Activated CD8-positive, alpha-beta memory T cell treated with anti-CD3 and anti-CD28 coated beads, Interleukin-2, amount 10 ng/mL, durations not matched to agents 7 days and 5 days (primary cell): ENCODE results near the gene SLC16A10. TPM values are rescaled to one million over a fixed set of nuclear protein-coding genes. Genes with fewer than 3 reads are reported as not detected.
"Not testable (repeated sequence)": the region's sequence is repeated elsewhere in the genome, so short reads cannot be mapped to it uniquely, and the experiment has no call there.

Experiments
- ATAC-seq: fragments of 150-1000 bp; cut with Tn5 transposase; one replicate; pipeline ENCODE4 v1.10.0; 2021; ENCODE audit warnings: moderate library complexity
- CTCF ChIA-PET: fragments of 350-600 bp; sonication (Branson Sonifier 250); formaldehyde crosslinking; loops from one replicate; lab custom pipeline; 2021; ENCODE audit warnings: antibody characterized with exemption; lab: Charles Lee
- DNase-seq: peaks from one replicate; pipeline ENCODE4 v3.0.0-alpha.2; 2020
- H3K27ac Mint-ChIP-seq: one replicate; pipeline ENCODE4 v1.8.0; 2021; ENCODE audit warnings: mild to moderate bottlenecking, mixed read lengths
- H3K27me3 Mint-ChIP-seq: one replicate; pipeline ENCODE4 v1.8.0; 2021; ENCODE audit warnings: mixed read lengths
- H3K36me3 Mint-ChIP-seq: one replicate; pipeline ENCODE4 v1.8.0; 2021; ENCODE audit warnings: mild to moderate bottlenecking, mixed read lengths
- H3K4me1 Mint-ChIP-seq: one replicate; pipeline ENCODE4 v1.8.0; 2021; ENCODE audit warnings: mixed read lengths
- H3K4me3 Mint-ChIP-seq: one replicate; pipeline ENCODE4 v1.8.0; 2021; ENCODE audit warnings: mild to moderate bottlenecking, moderate library complexity, mixed read lengths
- H3K9me3 Mint-ChIP-seq: one replicate; pipeline ENCODE4 v1.8.0; 2022; ENCODE audit warnings: low read depth, mixed read lengths
- total RNA-seq, 2 experiments: library from RNA; stranded (reverse); gene quantifications; one replicate each; pipeline ENCODE4 v1.2.3, GENCODE V29; 2021

The SLC16A10 gene
- total RNA-seq, 2 experiments from 2014 or later, result 2.4 to 4.8 TPM

DNA sequence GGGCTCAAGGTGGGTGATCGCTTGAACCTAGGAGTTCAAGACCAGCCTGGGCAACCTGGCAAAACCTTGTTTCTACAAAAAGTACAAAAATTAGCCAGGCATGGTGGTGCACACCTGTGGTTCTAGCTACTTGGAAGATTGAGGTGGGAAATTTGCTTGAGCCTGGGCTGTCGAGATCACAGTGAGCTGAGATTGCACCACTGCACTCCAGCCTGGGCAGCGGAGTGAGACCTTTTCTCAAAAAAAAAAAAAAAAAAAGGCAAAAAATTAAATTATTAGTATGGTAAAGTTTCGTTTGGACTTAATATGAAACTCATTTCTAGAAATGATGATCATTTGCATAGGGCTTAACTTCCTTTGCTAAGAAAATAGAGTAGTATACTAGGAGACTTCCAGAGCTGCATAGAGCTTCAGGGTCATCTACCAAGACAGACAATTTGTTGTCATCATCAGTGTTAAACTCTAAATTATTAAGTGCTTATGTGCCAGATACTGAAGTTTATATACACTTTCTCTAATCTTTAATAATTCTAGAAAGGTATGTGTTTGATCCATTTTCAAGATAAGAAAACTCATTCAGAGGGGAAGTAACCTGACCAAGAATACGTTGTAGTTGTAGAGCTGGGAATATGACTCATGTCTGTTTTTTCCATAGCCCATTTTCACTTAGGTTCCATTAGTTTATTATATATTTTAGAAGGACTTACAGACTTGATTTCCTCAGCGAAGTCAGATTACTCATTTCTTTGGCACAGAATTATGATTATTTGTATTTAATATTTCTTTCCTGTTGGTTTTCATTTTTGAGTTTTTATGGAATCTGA, 84.5 kb downstream of the SLC16A10 start:
- Mint-ChIP-seq H3K9me3 (no peaks in the 10 kb centered on the region), H3K36me3 (peaks cover 2% of the 10 kb centered on the region), H3K27me3 (peaks cover 14% of the 10 kb centered on the region), H3K27ac (no peak overlapping the region), H3K4me1 (peaks cover 13% of the 10 kb centered on the region), H3K4me3 (no peak overlapping the region)
- ATAC-seq (no peak), DNase-seq (no peak)
- CTCF ChIA-PET, result interaction anchor here (0.6 kb wide), 1 partner anchor 306 kb away, joined by 3 read pairs; no protein-coding TSS in a partner anchor

DNA sequence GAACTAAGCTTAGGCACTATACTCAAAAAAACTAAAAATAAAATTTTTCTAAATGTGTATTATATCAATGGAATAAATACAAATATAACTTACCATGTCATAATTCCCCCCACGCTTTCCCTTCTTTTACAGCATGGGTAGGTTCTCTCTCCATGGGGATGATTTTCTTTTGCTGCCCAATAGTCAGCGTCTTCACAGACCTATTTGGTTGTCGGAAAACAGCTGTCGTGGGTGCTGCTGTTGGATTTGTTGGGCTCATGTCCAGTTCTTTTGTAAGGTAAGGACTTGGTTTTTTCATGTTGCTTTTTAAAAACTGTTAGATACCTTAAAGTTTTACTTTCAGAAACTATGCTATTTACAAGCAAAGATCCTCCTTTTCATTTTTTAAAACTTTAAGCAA, 85.3 kb downstream of the SLC16A10 start:
- H3K4me3 Mint-ChIP-seq, result no peak overlapping the region
- no peak for ATAC-seq
- H3K27ac Mint-ChIP-seq, result no peak overlapping the region
- peaks cover 2% of the 10 kb centered on the region for H3K36me3 Mint-ChIP-seq
- no peaks in the 10 kb centered on the region for H3K9me3 Mint-ChIP-seq
- H3K27me3 Mint-ChIP-seq, result peaks cover 19% of the 10 kb centered on the region
- H3K4me1 Mint-ChIP-seq, result peaks cover 13% of the 10 kb centered on the region
- CTCF ChIA-PET, result interaction anchor here (0.6 kb wide), 1 partner anchor 306 kb away, joined by 3 read pairs; no protein-coding TSS in a partner anchor
- no peak for DNase-seq

DNA sequence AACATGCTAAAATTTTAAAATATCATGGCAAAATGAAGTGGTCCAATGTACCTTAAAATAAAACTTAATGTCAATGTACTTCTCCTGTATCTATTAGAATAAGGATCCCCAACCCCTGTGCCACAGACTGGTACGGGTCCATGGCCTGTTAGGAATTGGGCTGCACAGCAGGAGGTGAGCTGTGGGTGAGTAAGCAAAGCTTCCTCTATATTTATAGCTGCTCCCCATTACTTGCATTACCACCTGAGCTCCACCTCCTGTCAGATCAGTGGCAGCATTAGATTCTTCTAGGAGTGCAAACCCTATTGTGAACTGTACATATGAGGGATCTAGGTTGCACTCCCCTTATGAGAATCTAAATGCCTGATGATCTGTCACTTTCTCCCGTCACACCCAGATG, 86.0 kb downstream of the SLC16A10 start:
- DNase-seq (no peak), ATAC-seq (no peak)
- Mint-ChIP-seq H3K36me3 (peaks cover 2% of the 10 kb centered on the region), H3K4me1 (peaks cover 13% of the 10 kb centered on the region), H3K4me3 (no peak overlapping the region), H3K27me3 (peaks cover 23% of the 10 kb centered on the region), H3K9me3 (no peaks in the 10 kb centered on the region), H3K27ac (no peak overlapping the region)
- CTCF ChIA-PET, result no interaction called here

DNA sequence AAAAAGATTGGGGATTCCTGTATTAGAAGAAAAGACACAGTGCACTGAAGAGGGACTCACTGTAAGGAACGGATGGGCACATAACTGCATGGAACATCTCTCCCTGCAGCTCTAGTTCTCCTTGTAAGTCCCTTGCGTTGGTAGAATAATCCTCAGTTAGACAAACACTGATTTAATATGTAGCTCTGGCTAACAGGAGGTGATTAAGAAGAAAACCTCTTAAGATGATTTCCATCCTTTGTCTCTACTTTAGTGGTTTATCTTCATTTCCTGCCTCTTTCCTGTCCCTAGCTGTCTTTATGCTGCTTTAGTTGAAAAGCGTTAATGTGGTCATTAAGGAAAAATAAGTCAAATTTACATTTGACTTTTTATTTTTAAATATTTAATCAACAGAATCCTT, 86.6 kb downstream of the SLC16A10 start:
- H3K36me3 Mint-ChIP-seq, result peaks cover 2% of the 10 kb centered on the region
- DNase-seq, result no peak
- no peak overlapping the region for H3K27ac Mint-ChIP-seq
- no peak for ATAC-seq
- CTCF ChIA-PET, result no interaction called here
- H3K27me3 Mint-ChIP-seq, result peaks cover 23% of the 10 kb centered on the region
- H3K4me1 Mint-ChIP-seq, result peaks cover 13% of the 10 kb centered on the region
- no peak overlapping the region for H3K4me3 Mint-ChIP-seq
- H3K9me3 Mint-ChIP-seq, result no peaks in the 10 kb centered on the region

DNA sequence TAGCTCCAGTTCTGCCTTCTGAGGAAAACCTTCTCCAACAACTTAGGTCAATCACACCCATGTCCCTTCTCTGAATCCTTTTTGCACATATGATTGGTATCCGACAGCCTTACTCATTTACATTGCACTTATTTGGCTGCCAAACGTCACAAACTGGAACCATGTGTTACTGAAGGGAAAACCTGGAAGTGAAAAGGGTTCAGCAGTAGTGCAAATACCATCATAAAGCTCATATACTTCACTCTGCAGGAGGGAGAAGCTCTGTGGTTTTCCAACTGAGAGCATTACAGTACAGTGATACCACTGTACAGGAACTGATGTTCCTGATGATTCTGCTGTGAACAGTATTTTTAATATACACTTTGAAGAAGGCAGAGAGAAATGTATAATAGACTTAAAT, 87.8 kb downstream of the SLC16A10 start:
- H3K4me3 Mint-ChIP-seq, result no peak overlapping the region
- DNase-seq, result no peak
- CTCF ChIA-PET, result no interaction called here
- H3K9me3 Mint-ChIP-seq, result no peaks in the 10 kb centered on the region
- H3K27me3 Mint-ChIP-seq, result peaks cover 19% of the 10 kb centered on the region
- no peak for ATAC-seq
- H3K36me3 Mint-ChIP-seq, result peaks cover 2% of the 10 kb centered on the region
- no peak overlapping the region for H3K27ac Mint-ChIP-seq
- H3K4me1 Mint-ChIP-seq, result peaks cover 13% of the 10 kb centered on the region

DNA sequence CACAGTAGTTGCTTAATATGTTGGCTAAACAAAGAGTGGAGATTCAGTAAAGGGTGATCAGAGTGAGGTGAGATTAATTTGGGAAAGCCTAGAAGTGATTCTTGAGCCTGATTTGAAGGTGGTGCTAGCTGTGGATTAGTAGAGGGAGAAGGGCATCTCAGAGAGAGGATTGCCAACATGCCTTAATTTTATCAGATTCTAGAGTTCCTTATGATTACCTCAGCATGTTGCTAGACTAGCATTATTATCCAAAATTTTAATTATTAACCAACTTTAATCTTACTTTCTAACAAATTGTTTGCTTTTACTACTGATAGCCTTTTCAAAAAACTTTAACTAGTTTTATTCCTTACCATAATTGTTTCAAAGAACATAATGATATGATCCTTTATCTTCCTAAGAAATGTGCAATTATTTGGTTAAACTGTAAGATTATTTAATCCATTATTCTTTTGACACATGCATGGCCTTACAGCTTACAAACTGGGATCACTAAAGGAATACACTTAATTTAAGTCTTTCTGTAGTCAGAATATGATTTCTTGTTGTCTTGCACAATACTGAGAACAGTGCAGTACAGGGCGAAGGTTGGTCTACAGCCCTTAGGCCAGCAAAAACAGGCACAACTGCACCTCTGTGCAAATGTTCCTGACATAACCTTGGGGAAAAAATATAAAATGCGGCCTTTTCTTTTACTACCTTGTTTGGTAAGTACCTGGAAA, 88.9 kb downstream of the SLC16A10 start:
- no peak overlapping the region for H3K27ac Mint-ChIP-seq
- H3K9me3 Mint-ChIP-seq, result no peaks in the 10 kb centered on the region
- H3K27me3 Mint-ChIP-seq, result peaks cover 17% of the 10 kb centered on the region
- DNase-seq (no peak), ATAC-seq (no peak)
- H3K4me3 Mint-ChIP-seq, result no peak overlapping the region
- CTCF ChIA-PET, result no interaction called here
- peaks cover 13% of the 10 kb centered on the region for H3K4me1 Mint-ChIP-seq
- H3K36me3 Mint-ChIP-seq, result no peaks in the 10 kb centered on the region

DNA sequence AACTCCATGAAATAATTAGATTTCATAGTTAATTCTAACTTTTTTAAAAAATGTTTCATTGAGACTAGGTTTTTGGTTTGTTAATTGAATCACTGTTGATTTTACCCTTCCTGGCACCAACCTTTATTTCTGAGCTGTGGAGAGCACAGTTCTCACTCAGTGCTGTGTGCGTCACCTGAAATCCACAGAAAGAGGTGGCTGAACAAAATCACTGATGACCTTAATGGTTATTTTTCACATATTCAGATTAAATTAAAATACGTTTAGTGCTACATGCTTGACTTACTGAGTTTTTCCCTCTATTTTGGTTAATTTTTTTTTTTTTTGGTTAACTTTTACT, 89.4 kb downstream of the SLC16A10 start:
- no peak for ATAC-seq
- H3K27me3 Mint-ChIP-seq, result peaks cover 16% of the 10 kb centered on the region
- DNase-seq, result no peak
- peaks cover 13% of the 10 kb centered on the region for H3K4me1 Mint-ChIP-seq
- H3K36me3 Mint-ChIP-seq, result no peaks in the 10 kb centered on the region
- CTCF ChIA-PET, result no interaction called here
- no peaks in the 10 kb centered on the region for H3K9me3 Mint-ChIP-seq
- no peak overlapping the region for H3K27ac Mint-ChIP-seq
- H3K4me3 Mint-ChIP-seq, result no peak overlapping the region

DNA sequence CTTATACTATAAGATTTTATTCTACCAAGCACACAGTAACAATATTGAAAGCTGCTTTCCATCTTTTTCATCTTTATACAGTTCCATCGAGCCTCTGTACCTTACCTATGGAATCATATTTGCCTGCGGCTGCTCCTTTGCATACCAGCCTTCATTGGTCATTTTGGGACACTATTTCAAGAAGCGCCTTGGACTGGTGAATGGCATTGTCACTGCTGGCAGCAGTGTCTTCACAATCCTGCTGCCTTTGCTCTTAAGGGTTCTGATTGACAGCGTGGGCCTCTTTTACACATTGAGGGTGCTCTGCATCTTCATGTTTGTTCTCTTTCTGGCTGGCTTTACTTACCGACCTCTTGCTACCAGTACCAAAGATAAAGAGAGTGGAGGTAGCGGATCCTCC, 89.8 kb downstream of the SLC16A10 start:
- H3K4me3 Mint-ChIP-seq, result no peak overlapping the region
- H3K36me3 Mint-ChIP-seq, result no peaks in the 10 kb centered on the region
- no peak overlapping the region for H3K27ac Mint-ChIP-seq
- DNase-seq (no peak), ATAC-seq (no peak)
- no peaks in the 10 kb centered on the region for H3K9me3 Mint-ChIP-seq
- H3K27me3 Mint-ChIP-seq, result peaks cover 16% of the 10 kb centered on the region
- CTCF ChIA-PET, result no interaction called here
- peaks cover 11% of the 10 kb centered on the region for H3K4me1 Mint-ChIP-seq

DNA sequence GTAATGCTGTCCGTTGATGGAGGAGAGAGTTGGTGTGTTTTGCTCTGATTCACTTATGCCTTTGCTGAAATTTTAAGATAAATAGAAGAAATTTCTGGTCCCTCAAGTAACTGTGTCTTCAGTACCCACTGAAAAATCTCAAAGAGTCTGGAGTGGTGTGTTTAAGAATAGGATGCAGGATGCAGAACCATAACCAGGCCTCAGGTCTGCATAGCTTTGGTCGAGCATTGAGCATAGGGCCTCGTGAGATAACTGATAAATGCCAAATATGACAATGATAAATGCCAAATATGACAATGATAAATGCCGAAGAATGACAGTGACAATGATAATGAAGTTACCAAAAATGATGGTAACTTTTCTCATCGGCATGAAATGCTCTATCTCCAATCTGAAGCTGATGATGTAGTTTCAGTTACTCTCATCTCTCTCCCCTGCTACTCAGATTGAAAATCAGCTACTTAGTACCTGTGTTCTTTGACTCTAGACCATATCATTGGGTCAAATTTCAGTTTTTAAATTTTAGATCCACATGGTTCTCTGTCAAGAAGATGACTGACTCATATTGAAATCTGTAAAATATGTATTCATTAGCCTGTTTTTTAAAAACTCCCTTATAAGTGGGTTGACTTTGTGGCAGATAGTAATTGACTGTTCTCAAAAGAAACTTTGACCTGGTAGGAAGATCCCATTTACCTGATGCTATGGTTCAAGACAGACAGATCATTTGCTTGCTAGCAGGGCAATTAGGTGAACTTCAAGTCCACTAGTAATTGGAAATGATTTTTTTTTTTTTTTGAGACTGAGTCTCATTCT, 96.6 kb downstream of the SLC16A10 start:
- DNase-seq (no peak), ATAC-seq (peak; percentile 49)
- Mint-ChIP-seq H3K27ac (no peak overlapping the region), H3K36me3 (peaks cover 2% of the 10 kb centered on the region), H3K9me3 (no peaks in the 10 kb centered on the region), H3K4me1 (peaks cover 12% of the 10 kb centered on the region), H3K27me3 (no peaks in the 10 kb centered on the region), H3K4me3 (no peak overlapping the region)
- CTCF ChIA-PET, result interaction anchor here (1.0 kb wide), 1 partner anchor 173 kb away, joined by 3 read pairs; no protein-coding TSS in a partner anchor

DNA sequence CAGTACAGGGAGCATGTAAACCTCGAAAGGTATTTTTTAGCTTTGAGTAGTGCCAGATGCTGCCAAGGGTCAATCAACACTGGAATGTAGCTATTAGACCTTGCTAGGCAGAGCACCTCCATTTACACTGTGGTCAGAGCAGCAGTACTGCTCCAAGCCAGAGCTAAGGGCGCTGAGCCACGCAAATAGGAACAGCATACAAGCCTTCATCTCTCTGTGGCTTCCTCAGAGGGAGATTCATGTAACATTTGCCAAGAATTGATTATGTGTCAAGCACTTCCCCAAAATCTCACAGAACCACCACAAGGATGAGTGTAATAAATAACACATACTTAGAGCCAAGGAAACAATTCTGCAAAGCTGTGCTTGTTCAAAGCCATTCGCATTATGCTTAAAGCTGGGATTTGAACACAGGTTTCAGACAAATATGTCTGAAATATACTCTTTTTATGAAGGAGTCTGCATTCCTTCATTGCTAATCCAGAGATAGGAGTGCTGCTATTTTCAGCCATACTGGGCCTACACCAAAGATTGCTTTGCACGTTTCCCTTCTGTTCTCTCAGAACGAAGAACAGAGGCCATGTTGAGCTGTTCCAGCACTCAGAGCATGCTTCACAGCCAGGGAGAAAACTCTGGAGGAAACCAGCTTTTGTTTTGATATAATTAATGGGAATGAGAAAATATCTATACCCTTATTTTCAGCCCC, 97.7 kb downstream of the SLC16A10 start:
- Mint-ChIP-seq H3K36me3 (peaks cover 2% of the 10 kb centered on the region), H3K4me1 (peaks cover 12% of the 10 kb centered on the region), H3K4me3 (no peak overlapping the region), H3K27me3 (no peaks in the 10 kb centered on the region), H3K27ac (no peak overlapping the region), H3K9me3 (peaks cover 2% of the 10 kb centered on the region)
- ATAC-seq, result no peak
- DNase-seq, result no peak
- CTCF ChIA-PET, result no interaction called here

DNA sequence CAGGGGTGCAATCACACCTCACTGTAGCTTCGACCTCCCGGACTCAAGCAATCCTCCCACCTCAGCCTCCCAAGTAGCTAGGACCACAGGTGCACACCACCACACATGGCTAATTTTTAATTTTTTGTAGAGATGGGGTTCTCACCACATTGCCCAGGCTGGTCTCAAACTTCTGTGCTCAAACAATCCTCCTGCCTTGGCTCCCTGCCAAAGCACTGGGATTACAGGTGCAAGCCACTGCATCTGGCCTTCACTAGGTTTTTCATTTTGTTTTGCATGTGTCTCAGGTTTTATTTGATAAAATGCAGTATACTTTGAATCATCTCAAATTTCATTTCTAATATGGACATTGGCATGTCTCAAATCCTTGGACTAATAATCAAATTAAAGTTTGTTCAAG, 98.7 kb downstream of the SLC16A10 start:
- no peak for ATAC-seq
- no peak overlapping the region for H3K27ac Mint-ChIP-seq

DNA sequence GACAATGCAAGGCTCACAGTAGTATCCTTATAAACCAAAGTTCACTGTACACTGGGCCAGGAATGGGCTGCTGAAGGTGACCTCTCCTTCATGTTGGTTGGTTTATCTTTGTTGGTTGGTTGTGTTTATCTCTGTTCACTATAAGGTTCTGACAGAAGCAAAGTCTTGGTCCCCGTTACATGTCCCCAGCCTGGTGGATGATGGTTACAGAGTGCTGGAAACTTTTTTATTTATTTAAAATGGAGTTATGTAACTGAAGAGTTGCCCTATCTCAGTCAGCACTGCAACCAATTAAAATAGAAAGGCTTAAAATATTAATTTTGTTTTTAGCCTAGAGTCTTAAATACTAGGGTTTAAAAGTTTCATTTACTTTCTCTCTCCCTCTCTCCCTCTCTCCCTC, 100.6 kb downstream of the SLC16A10 start:
- no peak overlapping the region for H3K4me3 Mint-ChIP-seq
- peaks cover 12% of the 10 kb centered on the region for H3K4me1 Mint-ChIP-seq
- peaks cover 2% of the 10 kb centered on the region for H3K9me3 Mint-ChIP-seq
- no peak overlapping the region for H3K27ac Mint-ChIP-seq
- peaks cover 8% of the 10 kb centered on the region for H3K36me3 Mint-ChIP-seq
- ATAC-seq, result no peak
- peaks cover 5% of the 10 kb centered on the region for H3K27me3 Mint-ChIP-seq
- CTCF ChIA-PET, result no interaction called here
- DNase-seq, result no peak

More for the DNA sequence above, 98.7 kb downstream of the SLC16A10 start:
- H3K4me3 Mint-ChIP-seq, result no peak overlapping the region
- H3K4me1 Mint-ChIP-seq, result peaks cover 12% of the 10 kb centered on the region
- no peaks in the 10 kb centered on the region for H3K27me3 Mint-ChIP-seq
- CTCF ChIA-PET, result no interaction called here
- peaks cover 2% of the 10 kb centered on the region for H3K9me3 Mint-ChIP-seq
- H3K36me3 Mint-ChIP-seq, result peaks cover 2% of the 10 kb centered on the region
- no peak for DNase-seq

DNA sequence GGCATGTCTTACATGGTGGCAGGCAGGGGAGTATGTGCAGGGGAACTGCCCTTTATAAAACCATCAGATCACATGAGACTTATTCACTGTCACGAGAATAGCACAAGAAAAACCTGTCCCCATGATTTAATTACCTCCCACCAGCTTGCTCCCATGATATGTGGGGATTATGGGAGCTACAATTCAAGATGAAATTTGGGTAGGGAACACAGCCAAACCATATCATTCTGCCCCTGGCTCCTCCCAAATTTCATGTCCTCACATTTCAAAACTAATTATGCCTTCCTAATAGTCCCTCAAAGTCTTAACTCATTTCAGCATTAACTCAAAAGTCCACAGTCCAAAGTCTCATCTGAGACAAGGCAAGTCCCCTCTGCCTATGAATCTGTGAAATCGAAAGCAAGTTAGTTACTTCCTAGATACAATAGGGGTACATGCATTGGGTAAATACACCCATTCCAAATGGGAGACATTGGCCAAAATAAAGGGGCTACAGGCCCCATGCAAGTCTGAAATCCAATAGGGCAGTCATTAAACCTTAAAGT, 102.4 kb downstream of the SLC16A10 start:
- H3K27ac Mint-ChIP-seq, DNase-seq, H3K4me1 Mint-ChIP-seq, H3K4me3 Mint-ChIP-seq, CTCF ChIA-PET, H3K36me3 Mint-ChIP-seq, H3K27me3 Mint-ChIP-seq, ATAC-seq, H3K9me3 Mint-ChIP-seq: not testable (repeated sequence)
